ENCODE data around the gene NUDC. TPM values are rescaled to one million over a fixed set of nuclear protein-coding genes. Genes with fewer than 3 reads are reported as not detected.
A peak's percentile ranks its signal among the peaks of the same experiment; 100 is the strongest.

NUDC gene
- total and polyA plus RNA-seq, 2 of the 13 experiments (the other 11 are each of a cell fraction or from before 2014, with no cell fraction given): 34.7 to 104 TPM

- no peak for TF ChIP-seq TAF15 (IDR thresholded peaks at IDR 0.05; ENCODE audit: low read depth, low read length, poor library complexity, severe bottlenecking)
- peak; percentile 49; the same call in 1 of the 2 replicates for TF ChIP-seq SALL2 (CRISPR knock-in tag; IDR thresholded peaks at IDR 0.05)
- TF ChIP-seq TGIF2 (CRISPR knock-in tag; IDR thresholded peaks at IDR 0.05): no peak
- no peak for TF ChIP-seq ZNF432 (CRISPR knock-in tag; IDR thresholded peaks at IDR 0.05; ENCODE audit: borderline replicate concordance)
- no peak for TF ChIP-seq NKX3-1 (CRISPR knock-in tag; IDR thresholded peaks at IDR 0.05)
- no peak for TF ChIP-seq MNT (IDR thresholded peaks at IDR 0.05)
- TF ChIP-seq SIN3A (IDR thresholded peaks at IDR 0.05; ENCODE audit: borderline replicate concordance, low read depth, low read length): no peak
- no peak for TF ChIP-seq ZFP62 (CRISPR knock-in tag; IDR thresholded peaks at IDR 0.05)
- no peak for TF ChIP-seq FOXC1 (CRISPR knock-in tag; IDR thresholded peaks at IDR 0.05; ENCODE audit: borderline replicate concordance)
- TF ChIP-seq MAFG (CRISPR knock-in tag; IDR thresholded peaks at IDR 0.05): no peak
- TF ChIP-seq USF2 (IDR thresholded peaks at IDR 0.05; ENCODE audit: low read depth, low read length): no peak
- no peak for TF ChIP-seq USF2 (CRISPR knock-in tag; IDR thresholded peaks at IDR 0.05; ENCODE audit: borderline replicate concordance)
- TF ChIP-seq ZNF142 (CRISPR knock-in tag; IDR thresholded peaks at IDR 0.05): no peak
- no peak for TF ChIP-seq ATF2 (CRISPR knock-in tag; IDR thresholded peaks at IDR 0.05)
- TF ChIP-seq ZNF460 (CRISPR knock-in tag; IDR thresholded peaks at IDR 0.05; ENCODE audit: borderline replicate concordance): no peak
- no peak for TF ChIP-seq ZZZ3 (CRISPR knock-in tag; IDR thresholded peaks at IDR 0.05; ENCODE audit: borderline replicate concordance)
- TF ChIP-seq KDM2A (CRISPR knock-in tag; IDR thresholded peaks at IDR 0.05; ENCODE audit: borderline replicate concordance, low read depth): peak; percentile 55; the same call in 1 of the 2 replicates
Observed at GRCh38 chr1:26911399-26912146, 10.0 kb upstream of the NUDC start (continued).

Measured in HepG2 (cell line).